Smooth muscle cell (in vitro differentiated cells): ENCODE data around the gene CBLC. TPM values are rescaled to one million over a fixed set of nuclear protein-coding genes. Genes with fewer than 3 reads are reported as not detected.
"Not testable (repeated sequence)": the region's sequence is repeated elsewhere in the genome, so short reads cannot be mapped to it uniquely, and the experiment has no call there.

ENCODE experiments used
- DNase-seq: peaks from one replicate; lab custom pipeline; 2025; ENCODE audit not compliant: unreplicated experiment; lab: John Stamatoyannopoulos, UW
- H2AFZ ChIP-seq: fragments of 200-600 bp; sonication (generic); 2 replicates; pipeline ENCODE4 v1.6.0; 2016; ENCODE audit warnings: antibody characterized with exemption, low read depth, mild to moderate bottlenecking
- H3F3A ChIP-seq: fragments of 200-600 bp; sonication (generic); 2 replicates; pipeline ENCODE4 v1.6.0; 2017; ENCODE audit warnings: antibody characterized with exemption, low read depth
- H3K27ac ChIP-seq: fragments of 200-600 bp; sonication (generic); 2 replicates; pipeline ENCODE4 v1.5.1; 2016; ENCODE audit warnings: low read depth, mild to moderate bottlenecking
- H3K27me3 ChIP-seq: fragments of 200-600 bp; sonication (generic); 2 replicates; pipeline ENCODE4 v1.6.1; 2016; ENCODE audit warnings: low read depth, mild to moderate bottlenecking
- H3K36me3 ChIP-seq: fragments of 200-600 bp; sonication (generic); 2 replicates; pipeline ENCODE4 v1.5.1; 2016; ENCODE audit warnings: low read depth
- H3K4me1 ChIP-seq: fragments of 200-600 bp; sonication (generic); 2 replicates; pipeline ENCODE4 v1.5.1; 2016; ENCODE audit warnings: low read depth
- H3K4me2 ChIP-seq: fragments of 200-600 bp; sonication (generic); 2 replicates; pipeline ENCODE4 v1.6.0; 2016; ENCODE audit warnings: mild to moderate bottlenecking
- H3K4me3 ChIP-seq: fragments of 200-600 bp; sonication (generic); 2 replicates; pipeline ENCODE4 v1.5.1; 2016; ENCODE audit warnings: mild to moderate bottlenecking
- H3K79me2 ChIP-seq: fragments of 200-600 bp; sonication (generic); 2 replicates; pipeline ENCODE4 v1.6.0; 2016; ENCODE audit warnings: low read depth, mild to moderate bottlenecking
- H3K9ac ChIP-seq: fragments of 200-600 bp; sonication (generic); 2 replicates; pipeline ENCODE4 v1.6.0; 2016; ENCODE audit warnings: low read depth
- H3K9me3 ChIP-seq: fragments of 200-600 bp; sonication (generic); replicated peaks from 2 replicates; pipeline ENCODE4 v1.5.1; 2016; ENCODE audit warnings: low read depth
- H4K20me1 ChIP-seq: fragments of 200-600 bp; sonication (generic); 2 replicates; pipeline ENCODE4 v1.6.0; 2016; ENCODE audit warnings: low read depth
- WGBS: methylation state at CpG from one replicate; pipeline ENCODE4 v1.1.7; 2016; ENCODE audit warnings: low lambda C conversion rate; 5-methylcytosine and 5-hydroxymethylcytosine counted together
- polyA plus RNA-seq: library from polyadenylated mRNA; unstranded; fragments of >200 nt; fragmentation: Nextera tagmentation; extraction: Ambion mirVana; gene quantifications from 2 replicates; pipeline ENCODE4 v1.2.1, GENCODE V29; 2016
- total RNA-seq: library from RNA; depleted of rRNA; stranded (reverse); fragments of >200 nt; gene quantifications from 2 replicates; pipeline ENCODE4 v1.2.3, GENCODE V29; 2014
- TF ChIP-seq, protein P1 (sequence below): fragments of 200-600 bp; sonication (generic); IDR thresholded peaks from 2 replicates; pipeline ENCODE4 v1.5.1; 2017; ENCODE audit warnings: borderline replicate concordance, mild to moderate bottlenecking, antibody characterized with exemption; ENCODE audit not compliant: insufficient read depth, poor library complexity, severe bottlenecking

Gene CBLC
- total and polyA plus RNA-seq, 2 experiments from 2014 or later = 0.40 to 0.87 TPM

DNA sequence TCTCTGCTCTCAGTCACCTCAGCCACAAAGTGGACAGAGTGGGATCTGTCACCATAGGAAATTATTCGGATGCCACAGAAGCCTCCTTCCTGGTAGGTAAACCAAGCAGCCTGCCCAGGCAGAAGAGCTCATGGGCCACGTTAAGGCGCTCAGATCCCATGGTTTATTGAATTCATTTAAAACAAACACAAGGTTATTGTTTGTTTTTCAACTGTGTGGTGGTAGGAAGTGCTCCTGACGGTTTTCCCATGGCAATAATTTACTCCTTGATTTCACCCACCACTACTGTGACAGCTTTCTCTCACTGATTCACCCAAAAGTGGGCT lies 45.6 kb downstream of the CBLC start:
- DNase-seq = no peak
- Histone ChIP-seq H3K4me3 (no peak overlapping the region), H3K79me2 (no peaks in the 10 kb centered on the region), H3K4me1 (no peaks in the 10 kb centered on the region), H3K27me3 (no peaks in the 10 kb centered on the region), H4K20me1 (no peaks in the 10 kb centered on the region), H3K9me3 (no peaks in the 10 kb centered on the region), H3K36me3 (no peaks in the 10 kb centered on the region), H3K9ac (no peak overlapping the region), H3K4me2 (no peak overlapping the region), H3K27ac (no peak overlapping the region), H2AFZ (no peak overlapping the region), H3F3A (no peaks in the 10 kb centered on the region)
- WGBS = 72% methylated on average over 4 of the region's 4 CpGs
- TF ChIP-seq, protein P1, sequence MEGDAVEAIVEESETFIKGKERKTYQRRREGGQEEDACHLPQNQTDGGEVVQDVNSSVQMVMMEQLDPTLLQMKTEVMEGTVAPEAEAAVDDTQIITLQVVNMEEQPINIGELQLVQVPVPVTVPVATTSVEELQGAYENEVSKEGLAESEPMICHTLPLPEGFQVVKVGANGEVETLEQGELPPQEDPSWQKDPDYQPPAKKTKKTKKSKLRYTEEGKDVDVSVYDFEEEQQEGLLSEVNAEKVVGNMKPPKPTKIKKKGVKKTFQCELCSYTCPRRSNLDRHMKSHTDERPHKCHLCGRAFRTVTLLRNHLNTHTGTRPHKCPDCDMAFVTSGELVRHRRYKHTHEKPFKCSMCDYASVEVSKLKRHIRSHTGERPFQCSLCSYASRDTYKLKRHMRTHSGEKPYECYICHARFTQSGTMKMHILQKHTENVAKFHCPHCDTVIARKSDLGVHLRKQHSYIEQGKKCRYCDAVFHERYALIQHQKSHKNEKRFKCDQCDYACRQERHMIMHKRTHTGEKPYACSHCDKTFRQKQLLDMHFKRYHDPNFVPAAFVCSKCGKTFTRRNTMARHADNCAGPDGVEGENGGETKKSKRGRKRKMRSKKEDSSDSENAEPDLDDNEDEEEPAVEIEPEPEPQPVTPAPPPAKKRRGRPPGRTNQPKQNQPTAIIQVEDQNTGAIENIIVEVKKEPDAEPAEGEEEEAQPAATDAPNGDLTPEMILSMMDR = no peak

DNA sequence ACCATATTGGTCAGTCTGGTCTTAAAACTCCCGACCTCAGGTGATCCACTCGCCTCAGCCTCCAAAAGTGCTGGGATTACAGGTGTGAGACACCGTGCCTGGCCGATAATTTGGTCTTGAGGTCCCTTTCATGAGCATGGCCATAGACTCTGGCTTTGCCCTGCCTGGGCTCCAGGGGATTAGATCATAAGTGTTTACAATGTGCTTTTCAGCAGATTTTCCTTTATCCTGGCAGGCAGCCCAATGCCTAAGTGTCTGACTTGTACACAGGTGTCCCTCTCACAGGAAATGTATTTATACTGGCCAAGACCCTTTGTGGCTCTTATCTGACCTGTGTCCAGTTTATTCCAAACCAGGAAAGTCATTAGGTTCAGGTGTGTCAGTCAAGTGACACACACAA lies 47.1 kb downstream of the CBLC start:
- Histone ChIP-seq H3K9ac (no peak overlapping the region), H2AFZ (no peak overlapping the region), H3K36me3 (no peaks in the 10 kb centered on the region), H4K20me1 (no peaks in the 10 kb centered on the region), H3K27ac (no peak overlapping the region), H3K27me3 (no peaks in the 10 kb centered on the region), H3K79me2 (no peaks in the 10 kb centered on the region), H3K9me3 (no peaks in the 10 kb centered on the region), H3K4me2 (no peak overlapping the region), H3K4me3 (no peak overlapping the region), H3F3A (no peaks in the 10 kb centered on the region), H3K4me1 (no peaks in the 10 kb centered on the region)
- DNase-seq = no peak
- TF ChIP-seq, protein P1 = no peak
- 98% methylated on average over 4 of the region's 4 CpGs for WGBS

DNA sequence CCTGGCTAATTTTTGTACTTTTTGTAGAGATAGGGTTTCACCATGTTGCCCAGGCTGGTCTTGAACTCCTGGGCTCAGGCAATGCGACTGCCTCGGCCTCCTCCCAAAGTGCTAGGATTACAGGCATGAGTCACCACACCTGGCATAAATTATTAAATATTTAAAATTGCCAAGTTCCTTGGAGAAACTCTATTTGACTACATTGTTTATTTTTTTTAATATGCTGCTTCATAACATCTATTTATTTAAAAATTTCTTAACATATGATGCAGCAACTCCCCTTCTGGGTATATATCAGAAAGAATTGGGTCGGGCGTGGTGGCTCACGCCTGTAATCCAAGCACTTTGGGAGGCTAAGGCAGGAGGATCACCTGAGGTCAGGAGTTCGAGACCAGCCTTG lies 55.2 kb downstream of the CBLC start:
- not testable (repeated sequence) for H3K27ac ChIP-seq, H3F3A ChIP-seq, H3K36me3 ChIP-seq, H4K20me1 ChIP-seq, H3K9me3 ChIP-seq, H3K27me3 ChIP-seq, H3K4me2 ChIP-seq, H3K4me3 ChIP-seq, H3K4me1 ChIP-seq, DNase-seq, H3K9ac ChIP-seq, H2AFZ ChIP-seq, H3K79me2 ChIP-seq
- WGBS = 78% methylated on average over 6 of the region's 6 CpGs

DNA sequence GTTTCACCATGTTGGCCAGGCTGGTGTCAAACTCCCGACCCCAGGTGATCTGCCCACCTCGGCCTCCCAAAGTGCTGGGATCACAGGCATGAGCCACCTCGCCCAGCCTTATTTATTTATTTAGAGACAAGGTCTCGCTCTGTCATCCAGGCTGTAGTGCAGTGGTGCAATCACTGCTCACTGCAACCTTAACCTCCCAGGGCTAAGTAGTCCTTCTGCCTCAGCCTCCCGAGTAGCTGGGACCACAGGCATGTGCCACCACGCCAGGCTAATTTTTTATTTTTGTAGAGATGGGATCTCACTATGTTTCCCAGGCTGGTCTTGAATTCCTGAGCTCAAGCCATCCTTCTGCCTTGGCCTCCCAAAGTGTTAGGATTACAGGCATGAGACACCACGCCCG lies 56.7 kb downstream of the CBLC start:
- H3K27ac ChIP-seq, DNase-seq, H3K9ac ChIP-seq, H3K36me3 ChIP-seq, H3K79me2 ChIP-seq, H3K4me1 ChIP-seq, H3K27me3 ChIP-seq, H4K20me1 ChIP-seq, H3F3A ChIP-seq, H2AFZ ChIP-seq, H3K9me3 ChIP-seq, H3K4me2 ChIP-seq, H3K4me3 ChIP-seq: not testable (repeated sequence)
- WGBS = 92% methylated on average over 8 of the region's 8 CpGs

DNA sequence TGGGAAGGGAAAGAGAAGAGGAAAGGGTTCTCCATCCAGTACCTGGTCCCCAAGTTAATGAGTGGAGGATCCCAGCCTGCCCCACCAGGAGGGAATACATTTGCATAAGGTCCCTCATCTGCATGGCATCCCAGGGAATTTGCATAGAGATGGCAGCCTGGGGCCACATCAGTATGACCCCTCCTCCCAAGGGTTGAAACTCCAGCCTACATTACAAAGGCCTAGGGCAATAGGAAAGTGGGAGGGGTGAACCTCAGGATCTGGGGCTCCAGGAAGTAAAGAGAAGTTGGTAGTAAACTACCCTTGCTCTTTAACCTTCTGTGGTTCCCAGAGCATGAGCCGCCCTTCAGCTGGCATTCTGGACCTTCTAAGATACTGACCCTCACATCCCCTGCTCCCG lies 61.6 kb downstream of the CBLC start:
- no peaks in the 10 kb centered on the region for H3K27me3 ChIP-seq
- 98% methylated on average over 2 of the region's 2 CpGs for WGBS
- H3K27ac ChIP-seq = no peak overlapping the region
- no peak overlapping the region for H3K4me3 ChIP-seq
- no peaks in the 10 kb centered on the region for H3K4me1 ChIP-seq
- H4K20me1 ChIP-seq = no peaks in the 10 kb centered on the region
- H3F3A ChIP-seq = no peaks in the 10 kb centered on the region
- no peak overlapping the region for H3K4me2 ChIP-seq
- H3K9me3 ChIP-seq = no peaks in the 10 kb centered on the region
- H3K9ac ChIP-seq = no peak overlapping the region
- no peak for DNase-seq
- H3K79me2 ChIP-seq = no peaks in the 10 kb centered on the region
- H3K36me3 ChIP-seq = no peaks in the 10 kb centered on the region
- no peak overlapping the region for H2AFZ ChIP-seq
- TF ChIP-seq, protein P1 = no peak
